Measurements from ENCODE around the gene GSC. TPM values are rescaled to one million over a fixed set of nuclear protein-coding genes. Genes with fewer than 3 reads are reported as not detected.

The GSC gene
- total and polyA plus RNA-seq, 2 experiments from 2014 or later = 0.27 to 0.97 TPM

- H3K36me3 ChIP-seq (ENCODE audit: insufficient read depth) = no peaks in the 10 kb centered on the region
- no peaks in the 10 kb centered on the region for H3K4me1 ChIP-seq (ENCODE audit: insufficient read depth)
- DNase-seq (ENCODE audit: low spot score) (no peak), ATAC-seq (no peak; the same call in 2 of the 3 replicates)
- Mint-ChIP-seq H3K4me3 (no peak overlapping the region), H3K9me3 (no peaks in the 10 kb centered on the region), H3K27me3 (ENCODE audit: insufficient read depth, low read depth, poor library complexity) (no peaks in the 10 kb centered on the region), H3K36me3 (ENCODE audit: low read depth) (no peaks in the 10 kb centered on the region), H3K4me1 (peaks cover 4% of the 10 kb centered on the region; the same call in 2 of the 3 replicates), H3K27ac (no peak overlapping the region)
- H3K4me2 ChIP-seq = no peak overlapping the region
- H3K27me3 ChIP-seq (ENCODE audit: insufficient read depth) = no peaks in the 10 kb centered on the region
- no peaks in the 10 kb centered on the region for H3K9me2 ChIP-seq (ENCODE audit: insufficient read depth)
- no peaks in the 10 kb centered on the region for H4K20me1 ChIP-seq (replicated peaks; ENCODE audit: insufficient read depth)
- H2AFZ ChIP-seq = no peak overlapping the region
- H3F3A ChIP-seq (replicated peaks; ENCODE audit: low read depth) = no peaks in the 10 kb centered on the region
- no peaks in the 10 kb centered on the region for H3K79me2 ChIP-seq (replicated peaks; ENCODE audit: insufficient read depth)
- no peak overlapping the region for H3K27ac ChIP-seq (ENCODE audit: low read depth)
- H3K4me3 ChIP-seq = no peak overlapping the region
- no peak for TF ChIP-seq EZH2 (IDR thresholded peaks at IDR 0.05; ENCODE audit: low read depth, unreplicated experiment)
- no peak for TF ChIP-seq ETS1 (IDR thresholded peaks at IDR 0.05)
- no peak for TF ChIP-seq ZNF462 (CRISPR knock-in tag; IDR thresholded peaks at IDR 0.05)
- TF ChIP-seq EZH2phosphoT487 (IDR thresholded peaks at IDR 0.05; ENCODE audit: unreplicated experiment) = no peak
- TF ChIP-seq NANOG (IDR thresholded peaks at IDR 0.05; ENCODE audit: borderline replicate concordance) = no peak
- TF ChIP-seq POLR2AphosphoS5 (IDR thresholded peaks at IDR 0.05; ENCODE audit: low read depth) = no peak
- TF ChIP-seq ZNF114 (CRISPR knock-in tag; IDR thresholded peaks at IDR 0.05) = no peak
- no peak for TF ChIP-seq REST (IDR thresholded peaks at IDR 0.05; ENCODE audit: unreplicated experiment)
- no peak for TF ChIP-seq CREB1 (CRISPR knock-in tag; IDR thresholded peaks at IDR 0.05; ENCODE audit: low read depth)
- TF ChIP-seq STAT1 (IDR thresholded peaks at IDR 0.05; ENCODE audit: unreplicated experiment) = no peak
- no peak for TF ChIP-seq JUNB (IDR thresholded peaks at IDR 0.05; ENCODE audit: unreplicated experiment)
- TF ChIP-seq ZNF331 (CRISPR knock-in tag; IDR thresholded peaks at IDR 0.05; ENCODE audit: low read depth) = no peak
- TF ChIP-seq CTCF (conservative IDR thresholded peaks at IDR 0.05; ENCODE audit: low read depth in 2 of 2) = no peak
Measured at GRCh38 chr14:94805680-94806288, 35.9 kb upstream of the GSC start.
